Measurements from ENCODE around the gene LATS1.

Gene LATS1

GRCh38 chr6:149648148-149649145 is 69.5 kb downstream of the LATS1 start, which contains the start of gene KATNA1:
Gene KATNA1 (minus strand): TSS chr6:149648714. CDS start chr6:149638547, 10,167 bp downstream.
- peak; percentile 89 for DNase-seq

- no peak for DNase-seq
Observed at GRCh38 chr6:149646599-149646998, 71.3 kb downstream of the LATS1 start.

DNA sequence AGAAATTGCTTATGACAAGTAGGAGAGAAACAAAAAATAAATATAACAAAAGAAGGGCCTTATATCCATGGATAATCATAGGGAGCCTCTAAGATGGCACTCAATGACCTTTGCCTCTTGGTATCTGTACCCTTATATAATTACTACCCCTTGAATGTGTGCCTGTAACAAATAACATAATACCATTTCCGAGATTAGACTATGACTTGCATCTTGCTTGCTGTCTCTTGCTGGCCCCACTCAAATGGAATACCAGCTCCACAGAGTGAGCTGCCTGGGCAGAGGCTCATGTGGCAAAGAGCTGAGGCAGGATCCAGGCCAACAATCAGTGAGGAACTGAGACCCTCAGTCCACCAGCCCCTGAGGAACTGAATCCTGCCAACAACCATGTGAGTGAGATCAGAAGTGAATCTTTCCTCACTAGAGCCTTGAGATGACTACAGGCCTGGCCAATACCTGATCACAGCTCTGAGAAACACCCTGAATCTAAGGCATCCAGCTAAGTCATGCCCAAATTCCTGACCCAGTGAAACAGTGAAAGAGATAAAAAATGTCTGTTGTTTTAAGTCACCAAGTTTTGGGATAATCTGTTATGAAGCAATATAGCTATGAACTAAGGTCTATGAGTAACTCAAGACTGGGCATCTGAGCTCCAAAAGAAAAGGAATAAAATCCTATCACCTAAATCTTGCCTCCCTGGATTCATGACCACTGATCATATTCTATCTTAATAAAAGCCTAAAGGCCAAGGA is 74.9 kb downstream of the LATS1 start:
- no peak for DNase-seq

DNA sequence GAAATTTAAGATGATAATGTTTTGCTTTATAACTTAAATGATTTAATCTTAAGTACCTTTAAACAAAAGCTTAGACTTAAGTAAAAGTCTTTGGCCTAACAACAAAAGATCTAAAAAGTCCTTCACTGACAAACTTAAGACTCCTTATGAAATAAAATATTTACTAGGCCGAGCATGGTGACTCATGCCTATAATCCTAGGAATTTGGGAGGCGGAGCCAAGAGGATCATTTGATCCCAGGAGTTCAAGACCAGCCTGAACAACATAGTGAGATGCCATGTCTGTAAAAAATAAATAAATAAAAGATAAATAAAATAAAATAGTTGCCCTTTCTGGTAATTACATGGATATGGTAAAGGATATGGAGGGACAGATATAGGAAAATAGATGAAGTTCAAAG is 81.8 kb downstream of the LATS1 start:
- DNase-seq = no peak

GRCh38 chr6:149634315-149634714 is 83.6 kb downstream of the LATS1 start:
- no peak for DNase-seq

DNA sequence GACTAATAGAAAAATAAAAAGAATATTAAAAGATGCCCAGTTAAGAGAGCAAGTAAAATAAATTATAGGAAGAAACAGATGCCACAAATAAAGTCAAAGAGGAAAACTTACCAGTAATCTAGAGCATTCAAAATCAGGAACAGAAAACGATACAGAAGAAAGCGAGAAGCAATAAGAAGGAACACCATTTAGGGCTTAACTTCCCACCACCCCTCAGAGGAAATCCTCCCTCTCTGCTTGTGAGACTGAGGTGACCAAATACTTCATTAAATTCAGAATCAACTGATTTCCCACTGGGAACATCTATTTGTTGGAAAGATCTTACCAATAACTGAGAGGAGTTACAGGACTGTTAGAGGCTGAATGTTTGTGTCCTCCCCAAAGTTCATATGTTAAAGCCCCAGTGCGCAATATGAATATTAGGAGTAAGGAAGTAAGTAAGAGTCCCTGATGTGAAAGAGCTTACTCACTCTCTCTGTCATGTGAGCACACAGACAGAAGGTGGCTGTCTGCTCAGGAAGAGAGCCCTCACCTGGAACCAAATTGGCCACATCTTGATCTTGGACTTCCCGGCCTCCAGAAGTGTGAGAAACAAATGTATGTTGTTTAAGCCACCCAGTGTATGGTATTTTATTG is 88.9 kb downstream of the LATS1 start:
- DNase-seq = no peak

DNA sequence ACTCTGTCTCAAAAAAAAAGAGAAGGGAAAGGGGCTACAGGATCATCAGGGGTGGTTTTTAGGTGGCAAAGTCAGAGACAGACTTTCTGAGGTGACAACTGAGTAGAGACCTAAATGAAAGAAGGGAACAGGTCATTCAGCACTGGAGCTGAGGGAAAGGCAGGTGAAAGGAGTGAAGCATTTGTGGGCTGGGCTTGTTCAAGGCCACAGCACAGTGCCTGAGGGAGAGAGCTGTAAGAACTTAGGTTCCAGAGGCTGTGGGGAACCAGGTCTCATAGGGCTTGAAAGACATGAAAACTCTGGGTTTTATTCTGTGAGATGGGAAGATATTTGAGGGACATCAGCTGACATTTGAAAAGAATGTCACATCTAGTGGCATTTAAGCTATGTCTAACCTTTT is 90.2 kb downstream of the LATS1 start:
- DNase-seq = no peak

DNA sequence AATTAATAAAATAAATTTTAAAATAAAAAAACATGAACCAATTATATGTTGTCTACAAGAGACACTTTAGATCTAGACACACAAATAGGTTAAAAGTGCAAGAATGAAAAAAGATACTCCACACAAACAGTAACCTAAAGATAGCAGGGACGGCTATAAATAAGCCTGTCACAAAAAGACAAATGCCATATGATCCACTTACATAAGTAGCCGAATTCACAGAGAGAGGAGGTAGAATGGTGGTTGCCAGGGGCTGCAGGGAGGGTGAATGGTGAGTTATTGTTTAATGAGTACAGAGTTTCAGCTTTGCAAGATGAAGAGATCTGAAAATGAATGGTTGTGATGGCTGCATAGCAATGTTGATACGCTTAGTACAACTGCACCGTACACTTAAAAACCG is 102.1 kb downstream of the LATS1 start:
- DNase-seq = no peak

DNA sequence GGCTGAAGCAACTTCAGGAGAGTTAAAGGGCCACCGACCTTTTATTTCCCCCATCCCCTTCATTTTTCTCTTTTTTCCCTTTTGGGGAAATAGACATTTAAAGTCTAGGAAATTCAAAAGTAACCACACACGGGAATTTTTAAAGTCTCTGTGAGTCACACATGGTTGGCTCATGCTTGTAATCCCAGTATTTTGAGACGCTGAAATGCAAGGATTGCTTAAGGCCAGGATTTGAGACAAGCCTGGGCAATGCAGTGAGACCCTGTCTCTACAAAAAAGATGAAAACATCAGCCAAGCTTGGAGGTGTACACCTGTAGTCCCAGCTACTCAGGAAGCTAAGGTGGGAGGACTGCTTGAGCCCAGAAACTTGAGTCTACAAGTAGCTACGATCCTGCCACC is 103.6 kb downstream of the LATS1 start:
- no peak for DNase-seq

- DNase-seq = no peak
Observed at GRCh38 chr6:149608381-149608982, 109.4 kb downstream of the LATS1 start.
